Left lung (tissue), 10 donors: ENCODE data around the gene NCAPD2. TPM values are rescaled to one million over a fixed set of nuclear protein-coding genes. Genes with fewer than 3 reads are reported as not detected.
"Not testable (repeated sequence)": the region's sequence is repeated elsewhere in the genome, so short reads cannot be mapped to it uniquely, and the experiment has no call there.

Experiments
- ATAC-seq: fragments of 200-7000 bp; cut with Tn5 transposase; one replicate; pipeline ENCODE4 v1.9.1; 2020; ENCODE audit warnings: moderate library complexity
- DNase-seq, 4 donors: peaks; one replicate each; pipeline ENCODE4 v3.0.0-alpha.2; 2013 to 2020
- H3K27ac ChIP-seq, 2 donors: fragments of 200-600 bp; sonication (generic) in 1 of 2; one replicate each; pipeline versions ENCODE4 v1.5.0 to v1.8.0; 2020 to 2021
- H3K27me3 ChIP-seq, 2 donors: fragments of 200-600 bp; sonication (generic) in 1 of 2; one replicate each; pipeline versions ENCODE4 v1.5.0 to v1.8.0; 2020 to 2021
- H3K36me3 ChIP-seq, 2 donors: fragments of 200-600 bp; sonication (generic) in 1 of 2; one replicate each; pipeline versions ENCODE4 v1.5.0 to v1.8.0; 2020 to 2021
- H3K4me1 ChIP-seq, 2 donors: fragments of 200-600 bp; one replicate each; pipeline ENCODE4 v1.8.0; 2021
- H3K4me3 ChIP-seq, 2 donors: fragments of 200-600 bp; sonication (generic) in 1 of 2; one replicate each; pipeline versions ENCODE4 v1.5.0 to v1.8.0; 2020 to 2021; ENCODE audit warnings: mild to moderate bottlenecking in 1 of 2
- H3K9me3 ChIP-seq, 2 donors: fragments of 200-600 bp; sonication (generic) in 1 of 2; one replicate each; pipeline versions ENCODE4 v1.5.0 to v1.8.0; 2020 to 2021
- CTCF ChIP-seq, 2 donors: fragments of 200-600 bp; sonication (generic) in 1 of 2; IDR thresholded peaks; one replicate each; pipeline versions ENCODE4 v1.5.0 to v1.8.0; 2021; ENCODE audit warnings: antibody characterized with exemption in 2 of 2
- intact Hi-C, 2 donors: fragments of 100-400 bp; cut with DNase I; formaldehyde crosslinking; loops; one replicate each; pipeline versions ENCODE4 v1.11.2 to v1.14.2; 2022
- polyA plus RNA-seq, 6 donors: library from polyadenylated mRNA; unstranded; fragments of 120-200 nt; gene quantifications; one replicate each; pipeline ENCODE4 v1.2.1, GENCODE V29; 2013; ENCODE audit not compliant: insufficient read length in 6 of 6
- total RNA-seq, 2 donors: library from RNA; stranded (reverse); fragmentation: NEBNext Ultra II Directional; extraction: Animal tissue kit (Norgen Biotek cat#: 25700); gene quantifications; one replicate each; pipeline ENCODE4 v1.2.1, GENCODE V29; 2021
- donor health status: DM: no; HTN: yes; CAD: no.
- donor health status: DM: no; HTN: no; CAD: no.

Gene NCAPD2
- total and polyA plus RNA-seq, 8 donors: 23.1 to 95.4 (median 56.8) TPM

GRCh38 chr12:6465467-6466183 is 28.3 kb upstream of the NCAPD2 start:
- no peaks in the 10 kb centered on the region for H3K9me3 ChIP-seq
- H3K27me3 ChIP-seq: no peaks in the 10 kb centered on the region
- peak; percentile 74 to 87 for TF ChIP-seq CTCF (IDR thresholded peaks at IDR 0.05)
- H3K4me3 ChIP-seq: no peak overlapping the region
- H3K36me3 ChIP-seq: peaks cover 0 to 59% of the 10 kb centered on the region in 2 donors
- H3K27ac ChIP-seq: peak overlapping the region in 1 of 2 donors; percentile 41
- peaks cover 12 to 78% of the 10 kb centered on the region in 2 donors for H3K4me1 ChIP-seq
- DNase-seq (peak in 2 of 4 donors; percentile 67 to 73), ATAC-seq (peak; percentile 66)
- intact Hi-C loops: loop anchor here in 1 of 2 donors (5.0 kb wide), 1 partner anchor 43 kb away; no protein-coding TSS in a partner anchor

GRCh38 chr12:6466184-6466573 is 27.7 kb upstream of the NCAPD2 start:
- intact Hi-C loops: loop anchor here in 1 of 2 donors (5.0 kb wide), 1 partner anchor 44 kb away; no protein-coding TSS in a partner anchor
- ATAC-seq: no peak
- peak overlapping the region in 1 of 2 donors; percentile 41 for H3K27ac ChIP-seq
- DNase-seq: no peak
- no peak for TF ChIP-seq CTCF (IDR thresholded peaks at IDR 0.05)
- no peak overlapping the region for H3K4me3 ChIP-seq
- no peaks in the 10 kb centered on the region for H3K27me3 ChIP-seq
- H3K9me3 ChIP-seq: no peaks in the 10 kb centered on the region
- peaks cover 0 to 53% of the 10 kb centered on the region in 2 donors for H3K36me3 ChIP-seq
- peaks cover 12 to 76% of the 10 kb centered on the region in 2 donors for H3K4me1 ChIP-seq

- Histone ChIP-seq H3K36me3 (peaks cover 0 to 47% of the 10 kb centered on the region in 2 donors), H3K4me1 (peaks cover 9 to 76% of the 10 kb centered on the region in 2 donors)
- DNase-seq, ATAC-seq, H3K27me3 ChIP-seq, H3K4me3 ChIP-seq, H3K9me3 ChIP-seq, H3K27ac ChIP-seq: not testable (repeated sequence)
- intact Hi-C loops: loop anchor here in 1 of 2 donors (5.0 kb wide), 1 partner anchor 44 kb away; no protein-coding TSS in a partner anchor
Measured at GRCh38 chr12:6466751-6467150, 27.2 kb upstream of the NCAPD2 start.

- H3K36me3 ChIP-seq: peaks cover 0 to 38% of the 10 kb centered on the region in 2 donors
- not testable (repeated sequence) for H3K9me3 ChIP-seq, H3K4me3 ChIP-seq, H3K27me3 ChIP-seq, H3K27ac ChIP-seq, ATAC-seq, DNase-seq
- H3K4me1 ChIP-seq: peaks cover 8 to 69% of the 10 kb centered on the region in 2 donors
- intact Hi-C loops: loop anchor here in 1 of 2 donors (5.0 kb wide), 1 partner anchor 45 kb away; no protein-coding TSS in a partner anchor
Measured at GRCh38 chr12:6467571-6468282, 26.2 kb upstream of the NCAPD2 start.

- no peak for TF ChIP-seq CTCF (IDR thresholded peaks at IDR 0.05)
- intact Hi-C loops: loop anchor here in 1 of 2 donors (5.0 kb wide), 1 partner anchor 46 kb away; no protein-coding TSS in a partner anchor
- peaks cover 8 to 64% of the 10 kb centered on the region in 2 donors for H3K4me1 ChIP-seq
Measured at GRCh38 chr12:6468283-6468575, 25.7 kb upstream of the NCAPD2 start.

GRCh38 chr12:6469092-6469491 is 24.8 kb upstream of the NCAPD2 start:
- peaks cover 0 to 24% of the 10 kb centered on the region in 2 donors for H3K36me3 ChIP-seq
- no peak for DNase-seq
- TF ChIP-seq CTCF (IDR thresholded peaks at IDR 0.05): no peak
- H3K27ac ChIP-seq: no peak overlapping the region
- H3K4me1 ChIP-seq: peaks cover 8 to 55% of the 10 kb centered on the region in 2 donors
- intact Hi-C loops: loop anchor here in 1 of 2 donors (5.0 kb wide), 1 partner anchor 47 kb away; no protein-coding TSS in a partner anchor
- H3K9me3 ChIP-seq: no peaks in the 10 kb centered on the region
- ATAC-seq: no peak
- H3K4me3 ChIP-seq: peak overlapping the region in 1 of 2 donors; percentile 73
- no peaks in the 10 kb centered on the region for H3K27me3 ChIP-seq

More at GRCh38 chr12:6468283-6468575, 25.7 kb upstream of the NCAPD2 start:
- no peak for DNase-seq
- no peak overlapping the region for H3K4me3 ChIP-seq
- no peak overlapping the region for H3K27ac ChIP-seq
- no peaks in the 10 kb centered on the region for H3K27me3 ChIP-seq
- no peak for ATAC-seq
- no peaks in the 10 kb centered on the region for H3K9me3 ChIP-seq
- peaks cover 0 to 33% of the 10 kb centered on the region in 2 donors for H3K36me3 ChIP-seq
